ENCODE data around the gene KCNIP3.
"Not testable (repeated sequence)": the region's sequence is repeated elsewhere in the genome, so short reads cannot be mapped to it uniquely, and the experiment has no call there.

KCNIP3 gene

GRCh38 chr2:95390272-95390880 is 93.2 kb downstream of the KCNIP3 start:
- no peak overlapping the region for H3K27ac ChIP-seq (ENCODE audit: low read depth, low read length)
- peaks cover 0 to 18% (median 10%) of the 10 kb centered on the region in 5 donors for H3K4me1 ChIP-seq (ENCODE audit: control insufficient read depth in 5 of 5, insufficient read depth in 5 of 5, low read length in 5 of 5)
- no peaks in the 10 kb centered on the region for H3K9me3 ChIP-seq (ENCODE audit: control insufficient read depth in 5 of 5, low read length in 5 of 5)
- no peak overlapping the region for H3K4me3 ChIP-seq (ENCODE audit: low read depth in 1 of 5, low read length in 5 of 5)
- no peaks in the 10 kb centered on the region for H3K36me3 ChIP-seq (ENCODE audit: control insufficient read depth in 5 of 5, insufficient read depth in 5 of 5, low read length in 5 of 5)
- no peak overlapping the region for H3K9ac ChIP-seq (ENCODE audit: low read length in 5 of 5)
- H3K27me3 ChIP-seq (ENCODE audit: control insufficient read depth in 5 of 5, insufficient read depth in 4 of 5, low read length in 5 of 5) = peaks cover 0 to 10% (median 0%) of the 10 kb centered on the region in 5 donors

- Histone ChIP-seq H3K4me1 (ENCODE audit: control insufficient read depth in 5 of 5, insufficient read depth in 5 of 5, low read length in 5 of 5) (peaks cover 0 to 18% (median 10%) of the 10 kb centered on the region in 5 donors), H3K9ac (ENCODE audit: low read length in 5 of 5) (no peak overlapping the region), H3K4me3 (ENCODE audit: low read depth in 1 of 5, low read length in 5 of 5) (no peak overlapping the region), H3K9me3 (ENCODE audit: control insufficient read depth in 5 of 5, low read length in 5 of 5) (no peaks in the 10 kb centered on the region), H3K27me3 (ENCODE audit: control insufficient read depth in 5 of 5, insufficient read depth in 4 of 5, low read length in 5 of 5) (peaks cover 0 to 7% (median 0%) of the 10 kb centered on the region in 5 donors), H3K27ac (ENCODE audit: low read depth, low read length) (no peak overlapping the region), H3K36me3 (ENCODE audit: control insufficient read depth in 5 of 5, insufficient read depth in 5 of 5, low read length in 5 of 5) (no peaks in the 10 kb centered on the region)
These were observed 93.8 kb downstream of the KCNIP3 start for GRCh38 chr2:95390881-95391321.

- no peak overlapping the region for H3K4me3 ChIP-seq (ENCODE audit: low read depth in 1 of 5, low read length in 5 of 5)
- no peak overlapping the region for H3K9ac ChIP-seq (ENCODE audit: low read length in 5 of 5)
- H3K4me1 ChIP-seq (ENCODE audit: control insufficient read depth in 5 of 5, insufficient read depth in 5 of 5, low read length in 5 of 5) = peaks cover 0 to 18% (median 10%) of the 10 kb centered on the region in 5 donors
- no peaks in the 10 kb centered on the region for H3K9me3 ChIP-seq (ENCODE audit: control insufficient read depth in 5 of 5, low read length in 5 of 5)
- H3K27ac ChIP-seq (ENCODE audit: low read depth, low read length) = no peak overlapping the region
- peaks cover 0 to 7% (median 0%) of the 10 kb centered on the region in 5 donors for H3K27me3 ChIP-seq (ENCODE audit: control insufficient read depth in 5 of 5, insufficient read depth in 4 of 5, low read length in 5 of 5)
- H3K36me3 ChIP-seq (ENCODE audit: control insufficient read depth in 5 of 5, insufficient read depth in 5 of 5, low read length in 5 of 5) = no peaks in the 10 kb centered on the region
These were observed 94.6 kb downstream of the KCNIP3 start for GRCh38 chr2:95391641-95392310.

- Histone ChIP-seq H3K4me1 (ENCODE audit: control insufficient read depth in 5 of 5, insufficient read depth in 5 of 5, low read length in 5 of 5) (peaks cover 0 to 18% (median 10%) of the 10 kb centered on the region in 5 donors), H3K4me3 (ENCODE audit: low read depth in 1 of 5, low read length in 5 of 5) (no peak overlapping the region), H3K9ac (ENCODE audit: low read length in 5 of 5) (no peak overlapping the region), H3K27ac (ENCODE audit: low read depth, low read length) (no peak overlapping the region), H3K9me3 (ENCODE audit: control insufficient read depth in 5 of 5, low read length in 5 of 5) (no peaks in the 10 kb centered on the region), H3K36me3 (ENCODE audit: control insufficient read depth in 5 of 5, insufficient read depth in 5 of 5, low read length in 5 of 5) (no peaks in the 10 kb centered on the region), H3K27me3 (ENCODE audit: control insufficient read depth in 5 of 5, insufficient read depth in 4 of 5, low read length in 5 of 5) (peaks cover 0 to 7% (median 0%) of the 10 kb centered on the region in 5 donors)
These were observed 95.2 kb downstream of the KCNIP3 start for GRCh38 chr2:95392320-95392719.

GRCh38 chr2:95392730-95393455 is 95.7 kb downstream of the KCNIP3 start:
- H3K36me3 ChIP-seq (ENCODE audit: control insufficient read depth in 5 of 5, insufficient read depth in 5 of 5, low read length in 5 of 5) = no peaks in the 10 kb centered on the region
- peaks cover 0 to 18% (median 10%) of the 10 kb centered on the region in 5 donors for H3K4me1 ChIP-seq (ENCODE audit: control insufficient read depth in 5 of 5, insufficient read depth in 5 of 5, low read length in 5 of 5)
- no peak overlapping the region for H3K4me3 ChIP-seq (ENCODE audit: low read depth in 1 of 5, low read length in 5 of 5)
- H3K27me3 ChIP-seq (ENCODE audit: control insufficient read depth in 5 of 5, insufficient read depth in 4 of 5, low read length in 5 of 5) = peaks cover 0 to 6% (median 0%) of the 10 kb centered on the region in 5 donors
- H3K9ac ChIP-seq (ENCODE audit: low read length in 5 of 5) = no peak overlapping the region
- H3K9me3 ChIP-seq (ENCODE audit: control insufficient read depth in 5 of 5, low read length in 5 of 5) = no peaks in the 10 kb centered on the region
- no peak overlapping the region for H3K27ac ChIP-seq (ENCODE audit: low read depth, low read length)

GRCh38 chr2:95393901-95394300 is 96.8 kb downstream of the KCNIP3 start:
- peaks cover 0 to 16% (median 8%) of the 10 kb centered on the region in 5 donors for H3K4me1 ChIP-seq (ENCODE audit: control insufficient read depth in 5 of 5, insufficient read depth in 5 of 5, low read length in 5 of 5)
- no peak overlapping the region for H3K4me3 ChIP-seq (ENCODE audit: low read depth in 1 of 5, low read length in 5 of 5)
- H3K27me3 ChIP-seq (ENCODE audit: control insufficient read depth in 5 of 5, insufficient read depth in 4 of 5, low read length in 5 of 5) = no peaks in the 10 kb centered on the region
- no peaks in the 10 kb centered on the region for H3K36me3 ChIP-seq (ENCODE audit: control insufficient read depth in 5 of 5, insufficient read depth in 5 of 5, low read length in 5 of 5)
- H3K9ac ChIP-seq (ENCODE audit: low read length in 5 of 5) = no peak overlapping the region
- H3K9me3 ChIP-seq (ENCODE audit: control insufficient read depth in 5 of 5, low read length in 5 of 5) = no peaks in the 10 kb centered on the region
- H3K27ac ChIP-seq (ENCODE audit: low read depth, low read length) = no peak overlapping the region

- Histone ChIP-seq H3K9me3 (ENCODE audit: control insufficient read depth in 5 of 5, low read length in 5 of 5) (no peaks in the 10 kb centered on the region), H3K27ac (ENCODE audit: low read depth, low read length) (no peak overlapping the region), H3K4me1 (ENCODE audit: control insufficient read depth in 5 of 5, insufficient read depth in 5 of 5, low read length in 5 of 5) (peaks cover 5 to 25% (median 22%) of the 10 kb centered on the region in 5 donors), H3K27me3 (ENCODE audit: control insufficient read depth in 5 of 5, insufficient read depth in 4 of 5, low read length in 5 of 5) (no peaks in the 10 kb centered on the region), H3K36me3 (ENCODE audit: control insufficient read depth in 5 of 5, insufficient read depth in 5 of 5, low read length in 5 of 5) (no peaks in the 10 kb centered on the region), H3K9ac (ENCODE audit: low read length in 5 of 5) (no peak overlapping the region), H3K4me3 (ENCODE audit: low read depth in 1 of 5, low read length in 5 of 5) (no peak overlapping the region)
These were observed 101.9 kb downstream of the KCNIP3 start for GRCh38 chr2:95399061-95399460.

GRCh38 chr2:95401480-95401879 is 104.3 kb downstream of the KCNIP3 start:
- Histone ChIP-seq H3K9me3 (ENCODE audit: control insufficient read depth in 5 of 5, low read length in 5 of 5) (no peaks in the 10 kb centered on the region), H3K27ac (ENCODE audit: low read depth, low read length) (no peak overlapping the region), H3K27me3 (ENCODE audit: control insufficient read depth in 5 of 5, insufficient read depth in 4 of 5, low read length in 5 of 5) (no peaks in the 10 kb centered on the region), H3K4me3 (ENCODE audit: low read depth in 1 of 5, low read length in 5 of 5) (peak overlapping the region; percentile 75 to 98 (median 95)), H3K36me3 (ENCODE audit: control insufficient read depth in 5 of 5, insufficient read depth in 5 of 5, low read length in 5 of 5) (no peaks in the 10 kb centered on the region), H3K4me1 (ENCODE audit: control insufficient read depth in 5 of 5, insufficient read depth in 5 of 5, low read length in 5 of 5) (peaks cover 5 to 25% (median 22%) of the 10 kb centered on the region in 5 donors), H3K9ac (ENCODE audit: low read length in 5 of 5) (peak overlapping the region; percentile 26 to 98 (median 92))

- Histone ChIP-seq H3K4me1 (ENCODE audit: control insufficient read depth in 5 of 5, insufficient read depth in 5 of 5, low read length in 5 of 5) (peaks cover 5 to 25% (median 22%) of the 10 kb centered on the region in 5 donors), H3K27ac (ENCODE audit: low read depth, low read length) (peak overlapping the region; percentile 76), H3K4me3 (ENCODE audit: low read depth in 1 of 5, low read length in 5 of 5) (peak overlapping the region; percentile 75 to 98 (median 95)), H3K9ac (ENCODE audit: low read length in 5 of 5) (peak overlapping the region; percentile 48 to 98 (median 92))
- not testable (repeated sequence) for H3K9me3 ChIP-seq (ENCODE audit: control insufficient read depth in 5 of 5, low read length in 5 of 5); H3K36me3 ChIP-seq (ENCODE audit: control insufficient read depth in 5 of 5, insufficient read depth in 5 of 5, low read length in 5 of 5); H3K27me3 ChIP-seq (ENCODE audit: control insufficient read depth in 5 of 5, insufficient read depth in 4 of 5, low read length in 5 of 5)
These were observed 104.8 kb downstream of the KCNIP3 start for GRCh38 chr2:95402004-95402369.

Measured in subcutaneous abdominal adipose tissue (tissue), 5 donors.